Body of pancreas (tissue), 4 donors: ENCODE data around the gene CHFR.

Experiments
- CTCF ChIP-seq, 7 experiments: fragments of 450-650 bp in 4 of 7; fragments of 200-600 bp in 3 of 7; sonication (generic) in 3 of 7; IDR thresholded peaks; one replicate each; pipeline ENCODE4 v1.5.1; 2016 to 2019; ENCODE audit warnings: antibody characterized with exemption in 7 of 7
- POLR2A ChIP-seq, 3 donors: fragments of 450-650 bp; IDR thresholded peaks; one replicate each; pipeline ENCODE4 v1.6.1; 2016; ENCODE audit warnings: antibody characterized with exemption in 3 of 3, mild to moderate bottlenecking in 2 of 3

- no peak for TF ChIP-seq CTCF (IDR thresholded peaks at IDR 0.05)
- no peak for TF ChIP-seq POLR2A (IDR thresholded peaks at IDR 0.05)
These were observed 11.6 kb upstream of the CHFR start for GRCh38 chr12:132899033-132899432.
